Measurements from ENCODE around the gene FAM83F.

The FAM83F gene

GRCh38 chr22:40001800-40002577 is 7.2 kb downstream of the FAM83F start:
- no peak overlapping the region for H3K4me3 ChIP-seq (ENCODE audit: severe bottlenecking)
- DNase-seq (ENCODE audit: low spot score) (no peak), ATAC-seq (ENCODE audit: low read depth) (no peak)
- TF ChIP-seq CTCF (IDR thresholded peaks at IDR 0.05; ENCODE audit: poor library complexity, severe bottlenecking): no peak
- no peaks in the 10 kb centered on the region for H3K36me3 ChIP-seq (ENCODE audit: low read depth)
- peaks cover 70% of the 10 kb centered on the region for H3K4me1 ChIP-seq (ENCODE audit: insufficient read depth, poor library complexity, severe bottlenecking)
- no peaks in the 10 kb centered on the region for H3K27me3 ChIP-seq (ENCODE audit: insufficient read depth, poor library complexity, severe bottlenecking)
- H3K27ac ChIP-seq (ENCODE audit: poor library complexity, severe bottlenecking): peak overlapping the region; percentile 66
- no peaks in the 10 kb centered on the region for H3K9me3 ChIP-seq (ENCODE audit: severe bottlenecking)

- Histone ChIP-seq H3K36me3 (ENCODE audit: low read depth) (no peaks in the 10 kb centered on the region), H3K4me3 (ENCODE audit: severe bottlenecking) (no peak overlapping the region), H3K27ac (ENCODE audit: poor library complexity, severe bottlenecking) (no peak overlapping the region), H3K27me3 (ENCODE audit: insufficient read depth, poor library complexity, severe bottlenecking) (no peaks in the 10 kb centered on the region), H3K9me3 (ENCODE audit: severe bottlenecking) (no peaks in the 10 kb centered on the region), H3K4me1 (ENCODE audit: insufficient read depth, poor library complexity, severe bottlenecking) (peaks cover 58% of the 10 kb centered on the region)
- no peak for TF ChIP-seq CTCF (IDR thresholded peaks at IDR 0.05; ENCODE audit: poor library complexity, severe bottlenecking)
- DNase-seq (ENCODE audit: low spot score) (no peak), ATAC-seq (ENCODE audit: low read depth) (no peak)
These were observed 8.4 kb downstream of the FAM83F start for GRCh38 chr22:40002935-40003715.

GRCh38 chr22:40004836-40005235 is 10.1 kb downstream of the FAM83F start:
- H3K4me3 ChIP-seq (ENCODE audit: severe bottlenecking): no peak overlapping the region
- no peaks in the 10 kb centered on the region for H3K36me3 ChIP-seq (ENCODE audit: low read depth)
- H3K27ac ChIP-seq (ENCODE audit: poor library complexity, severe bottlenecking): no peak overlapping the region
- DNase-seq (ENCODE audit: low spot score): no peak
- H3K27me3 ChIP-seq (ENCODE audit: insufficient read depth, poor library complexity, severe bottlenecking): no peaks in the 10 kb centered on the region
- peaks cover 56% of the 10 kb centered on the region for H3K4me1 ChIP-seq (ENCODE audit: insufficient read depth, poor library complexity, severe bottlenecking)
- no peaks in the 10 kb centered on the region for H3K9me3 ChIP-seq (ENCODE audit: severe bottlenecking)
- no peak for ATAC-seq (ENCODE audit: low read depth)
- no peak for TF ChIP-seq CTCF (IDR thresholded peaks at IDR 0.05; ENCODE audit: poor library complexity, severe bottlenecking)

- Histone ChIP-seq H3K4me3 (ENCODE audit: severe bottlenecking) (no peak overlapping the region), H3K4me1 (ENCODE audit: insufficient read depth, poor library complexity, severe bottlenecking) (peaks cover 38% of the 10 kb centered on the region), H3K9me3 (ENCODE audit: severe bottlenecking) (no peaks in the 10 kb centered on the region), H3K27ac (ENCODE audit: poor library complexity, severe bottlenecking) (no peak overlapping the region), H3K27me3 (ENCODE audit: insufficient read depth, poor library complexity, severe bottlenecking) (no peaks in the 10 kb centered on the region), H3K36me3 (ENCODE audit: low read depth) (no peaks in the 10 kb centered on the region)
- DNase-seq (ENCODE audit: low spot score) (no peak), ATAC-seq (ENCODE audit: low read depth) (no peak)
- no peak for TF ChIP-seq CTCF (IDR thresholded peaks at IDR 0.05; ENCODE audit: poor library complexity, severe bottlenecking)
These were observed 11.9 kb downstream of the FAM83F start for GRCh38 chr22:40006641-40007040.
